SK-N-SH treated with all-trans-retinoic acid at 6 μM for 48 hours (cell line): ENCODE data around the gene SLC18A3.

ENCODE experiments used
- ARNTL ChIP-seq: fragments of 450-650 bp; formaldehyde crosslinking; IDR thresholded peaks from 2 replicates; pipeline ENCODE4 v1.5.0; 2020; ENCODE audit warnings: low read depth, mild to moderate bottlenecking, moderate library complexity, borderline replicate concordance
- CSDC2 ChIP-seq: fragments of 250-450 bp; sonication (Bioruptor Pico); IDR thresholded peaks from 2 replicates; pipeline ENCODE4 v1.5.0; 2020; ENCODE audit warnings: mild to moderate bottlenecking, moderate library complexity
- ESRRG ChIP-seq: fragments of 250-450 bp; sonication (Bioruptor Pico); IDR thresholded peaks from 2 replicates; pipeline ENCODE4 v1.6.1; 2021; ENCODE audit warnings: mild to moderate bottlenecking
- SNAI2 ChIP-seq: fragments of 250-450 bp; sonication (Bioruptor Pico); IDR thresholded peaks from 2 replicates; pipeline ENCODE4 v1.5.0; 2020; ENCODE audit warnings: mild to moderate bottlenecking, moderate library complexity
- TOX ChIP-seq: fragments of 250-450 bp; sonication (Bioruptor Pico); IDR thresholded peaks from 2 replicates; pipeline ENCODE4 v1.8.0; 2021; ENCODE audit warnings: mild to moderate bottlenecking, moderate library complexity, borderline replicate concordance
- ZC3H10 ChIP-seq: fragments of 250-450 bp; sonication (Bioruptor Pico); IDR thresholded peaks from 2 replicates; pipeline ENCODE4 v1.5.1; 2021; ENCODE audit warnings: mild to moderate bottlenecking, moderate library complexity
- ZFP3 ChIP-seq: fragments of 250-450 bp; sonication (Bioruptor Pico); IDR thresholded peaks from 2 replicates; pipeline ENCODE4 v1.5.0; 2020; ENCODE audit warnings: mild to moderate bottlenecking, moderate library complexity
- ZFP30 ChIP-seq: fragments of 450-650 bp; formaldehyde crosslinking; IDR thresholded peaks from 2 replicates; pipeline ENCODE4 v1.5.0; 2022; ENCODE audit warnings: mild to moderate bottlenecking, moderate library complexity
- ZNF70 ChIP-seq: fragments of 450-650 bp; formaldehyde crosslinking; IDR thresholded peaks from 2 replicates; pipeline ENCODE4 v1.5.0; 2020; ENCODE audit warnings: mild to moderate bottlenecking, moderate library complexity
- ZNF8 ChIP-seq: fragments of 450-650 bp; formaldehyde crosslinking; IDR thresholded peaks from 2 replicates; pipeline ENCODE4 v1.5.0; 2020; ENCODE audit warnings: mild to moderate bottlenecking, moderate library complexity
- TF ChIP-seq, protein P1 (sequence below): fragments of 250-450 bp; sonication (Bioruptor Pico); IDR thresholded peaks from 2 replicates; pipeline ENCODE4 v1.8.0; 2020; ENCODE audit warnings: mild to moderate bottlenecking, moderate library complexity, borderline replicate concordance
- TF ChIP-seq, protein P2 (sequence below): fragments of 250-450 bp; sonication (Bioruptor Pico); IDR thresholded peaks from 2 replicates; pipeline ENCODE4 v1.5.1; 2020; ENCODE audit warnings: low read depth, mild to moderate bottlenecking, moderate library complexity
- TF ChIP-seq, protein P3 (sequence below): fragments of 250-450 bp; sonication (Bioruptor Pico); IDR thresholded peaks from 2 replicates; pipeline ENCODE4 v1.8.0; 2021; ENCODE audit warnings: low read depth, mild to moderate bottlenecking, moderate library complexity, borderline replicate concordance

GRCh38 chr10:49647554-49647953 lies 37.4 kb downstream of the SLC18A3 start:
- TF ChIP-seq ARNTL (CRISPR knock-in tag): no peak
- TF ChIP-seq, protein P1, sequence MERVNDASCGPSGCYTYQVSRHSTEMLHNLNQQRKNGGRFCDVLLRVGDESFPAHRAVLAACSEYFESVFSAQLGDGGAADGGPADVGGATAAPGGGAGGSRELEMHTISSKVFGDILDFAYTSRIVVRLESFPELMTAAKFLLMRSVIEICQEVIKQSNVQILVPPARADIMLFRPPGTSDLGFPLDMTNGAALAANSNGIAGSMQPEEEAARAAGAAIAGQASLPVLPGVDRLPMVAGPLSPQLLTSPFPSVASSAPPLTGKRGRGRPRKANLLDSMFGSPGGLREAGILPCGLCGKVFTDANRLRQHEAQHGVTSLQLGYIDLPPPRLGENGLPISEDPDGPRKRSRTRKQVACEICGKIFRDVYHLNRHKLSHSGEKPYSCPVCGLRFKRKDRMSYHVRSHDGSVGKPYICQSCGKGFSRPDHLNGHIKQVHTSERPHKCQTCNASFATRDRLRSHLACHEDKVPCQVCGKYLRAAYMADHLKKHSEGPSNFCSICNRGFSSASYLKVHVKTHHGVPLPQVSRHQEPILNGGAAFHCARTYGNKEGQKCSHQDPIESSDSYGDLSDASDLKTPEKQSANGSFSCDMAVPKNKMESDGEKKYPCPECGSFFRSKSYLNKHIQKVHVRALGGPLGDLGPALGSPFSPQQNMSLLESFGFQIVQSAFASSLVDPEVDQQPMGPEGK (CRISPR knock-in tag): no peak
- no peak for TF ChIP-seq ZFP30
- TF ChIP-seq ZNF8 (CRISPR knock-in tag): no peak
- no peak for TF ChIP-seq SNAI2 (CRISPR knock-in tag)
- TF ChIP-seq ZC3H10 (CRISPR knock-in tag): no peak
- TF ChIP-seq ZNF70 (CRISPR knock-in tag): no peak
- TF ChIP-seq ESRRG (CRISPR knock-in tag): no peak
- TF ChIP-seq, protein P2, sequence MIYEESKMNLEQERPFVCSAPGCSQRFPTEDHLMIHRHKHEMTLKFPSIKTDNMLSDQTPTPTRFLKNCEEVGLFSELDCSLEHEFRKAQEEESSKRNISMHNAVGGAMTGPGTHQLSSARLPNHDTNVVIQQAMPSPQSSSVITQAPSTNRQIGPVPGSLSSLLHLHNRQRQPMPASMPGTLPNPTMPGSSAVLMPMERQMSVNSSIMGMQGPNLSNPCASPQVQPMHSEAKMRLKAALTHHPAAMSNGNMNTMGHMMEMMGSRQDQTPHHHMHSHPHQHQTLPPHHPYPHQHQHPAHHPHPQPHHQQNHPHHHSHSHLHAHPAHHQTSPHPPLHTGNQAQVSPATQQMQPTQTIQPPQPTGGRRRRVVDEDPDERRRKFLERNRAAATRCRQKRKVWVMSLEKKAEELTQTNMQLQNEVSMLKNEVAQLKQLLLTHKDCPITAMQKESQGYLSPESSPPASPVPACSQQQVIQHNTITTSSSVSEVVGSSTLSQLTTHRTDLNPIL (CRISPR knock-in tag): no peak
- TF ChIP-seq ZFP3 (CRISPR knock-in tag): no peak
- TF ChIP-seq TOX: no peak
- no peak for TF ChIP-seq CSDC2
- TF ChIP-seq, protein P3, sequence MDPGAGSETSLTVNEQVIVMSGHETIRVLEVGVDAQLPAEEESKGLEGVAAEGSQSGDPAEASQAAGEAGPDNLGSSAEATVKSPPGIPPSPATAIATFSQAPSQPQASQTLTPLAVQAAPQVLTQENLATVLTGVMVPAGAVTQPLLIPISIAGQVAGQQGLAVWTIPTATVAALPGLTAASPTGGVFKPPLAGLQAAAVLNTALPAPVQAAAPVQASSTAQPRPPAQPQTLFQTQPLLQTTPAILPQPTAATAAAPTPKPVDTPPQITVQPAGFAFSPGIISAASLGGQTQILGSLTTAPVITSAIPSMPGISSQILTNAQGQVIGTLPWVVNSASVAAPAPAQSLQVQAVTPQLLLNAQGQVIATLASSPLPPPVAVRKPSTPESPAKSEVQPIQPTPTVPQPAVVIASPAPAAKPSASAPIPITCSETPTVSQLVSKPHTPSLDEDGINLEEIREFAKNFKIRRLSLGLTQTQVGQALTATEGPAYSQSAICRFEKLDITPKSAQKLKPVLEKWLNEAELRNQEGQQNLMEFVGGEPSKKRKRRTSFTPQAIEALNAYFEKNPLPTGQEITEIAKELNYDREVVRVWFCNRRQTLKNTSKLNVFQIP: no peak
